Nephron progenitor cell (in vitro differentiated cells): Measurements from ENCODE around the gene AP4E1.

Experiments
- DNase-seq: peaks from one replicate; pipeline ENCODE4 v3.0.0; 2021
- H3K27ac Mint-ChIP-seq: 2 replicates; pipeline ENCODE4 v1.8.0; 2021; ENCODE audit warnings: mild to moderate bottlenecking, moderate library complexity, mixed read lengths
- H3K27me3 Mint-ChIP-seq: 2 replicates; pipeline ENCODE4 v1.8.0; 2021; ENCODE audit warnings: mild to moderate bottlenecking, low read depth, mixed read lengths; ENCODE audit not compliant: poor library complexity
- H3K36me3 Mint-ChIP-seq: 2 replicates; pipeline ENCODE4 v1.8.0; 2021; ENCODE audit warnings: low read depth, mixed read lengths
- H3K4me1 Mint-ChIP-seq: 2 replicates; pipeline ENCODE4 v1.8.0; 2021; ENCODE audit warnings: mixed read lengths
- H3K4me3 Mint-ChIP-seq: 2 replicates; pipeline ENCODE4 v1.8.0; 2021; ENCODE audit warnings: mild to moderate bottlenecking, moderate library complexity, mixed read lengths
- H3K9me3 Mint-ChIP-seq: 2 replicates; pipeline ENCODE4 v1.8.0; 2021; ENCODE audit warnings: mild to moderate bottlenecking, moderate library complexity, mixed read lengths
- CTCF ChIP-seq: fragments of 200-600 bp; sonication (generic); IDR thresholded peaks from 2 replicates; pipeline ENCODE4 v1.5.0; 2021; ENCODE audit warnings: antibody characterized with exemption

Gene AP4E1

GRCh38 chr15:50879016-50879617 lies 29.4 kb upstream of the AP4E1 start:
- Mint-ChIP-seq H3K27ac (no peak overlapping the region), H3K27me3 (peaks cover 9% of the 10 kb centered on the region), H3K9me3 (no peaks in the 10 kb centered on the region), H3K36me3 (no peaks in the 10 kb centered on the region), H3K4me1 (peaks cover 7% of the 10 kb centered on the region), H3K4me3 (no peak overlapping the region)
- TF ChIP-seq CTCF, result no peak
- no peak for DNase-seq

- H3K9me3 Mint-ChIP-seq, result no peaks in the 10 kb centered on the region
- TF ChIP-seq CTCF, result no peak
- peaks cover 6% of the 10 kb centered on the region for H3K4me1 Mint-ChIP-seq
- H3K4me3 Mint-ChIP-seq, result no peak overlapping the region
- H3K27ac Mint-ChIP-seq, result no peak overlapping the region
- H3K27me3 Mint-ChIP-seq, result peaks cover 9% of the 10 kb centered on the region
- DNase-seq, result no peak
- no peaks in the 10 kb centered on the region for H3K36me3 Mint-ChIP-seq
Measured at GRCh38 chr15:50880206-50880605, 28.3 kb upstream of the AP4E1 start.

- no peaks in the 10 kb centered on the region for H3K9me3 Mint-ChIP-seq
- H3K4me3 Mint-ChIP-seq, result no peak overlapping the region
- peaks cover 9% of the 10 kb centered on the region for H3K27me3 Mint-ChIP-seq
- no peak for DNase-seq
- no peak overlapping the region for H3K27ac Mint-ChIP-seq
- H3K36me3 Mint-ChIP-seq, result no peaks in the 10 kb centered on the region
- no peak for TF ChIP-seq CTCF
- peaks cover 11% of the 10 kb centered on the region for H3K4me1 Mint-ChIP-seq
Measured at GRCh38 chr15:50880651-50881114, 27.8 kb upstream of the AP4E1 start.

GRCh38 chr15:50881121-50882048 lies 27.1 kb upstream of the AP4E1 start:
- Mint-ChIP-seq H3K36me3 (no peaks in the 10 kb centered on the region), H3K4me1 (peaks cover 14% of the 10 kb centered on the region), H3K9me3 (no peaks in the 10 kb centered on the region), H3K27ac (no peak overlapping the region), H3K27me3 (peaks cover 9% of the 10 kb centered on the region), H3K4me3 (no peak overlapping the region)
- TF ChIP-seq CTCF, result no peak
- no peak for DNase-seq

- H3K9me3 Mint-ChIP-seq, result no peaks in the 10 kb centered on the region
- no peak overlapping the region for H3K4me3 Mint-ChIP-seq
- H3K36me3 Mint-ChIP-seq, result peaks cover under 1% of the 10 kb centered on the region
- peaks cover 10% of the 10 kb centered on the region for H3K4me1 Mint-ChIP-seq
- no peak for TF ChIP-seq CTCF
- peaks cover 6% of the 10 kb centered on the region for H3K27me3 Mint-ChIP-seq
- no peak overlapping the region for H3K27ac Mint-ChIP-seq
- no peak for DNase-seq
Measured at GRCh38 chr15:50883903-50884302, 24.6 kb upstream of the AP4E1 start.
